NCI-H128 (cell line): ENCODE measurements around the gene BEGAIN.

ENCODE experiments used
- DNase-seq: peaks from one replicate; lab custom pipeline; 2025; ENCODE audit not compliant: unreplicated experiment; lab: John Stamatoyannopoulos, UW

The BEGAIN gene

DNA sequence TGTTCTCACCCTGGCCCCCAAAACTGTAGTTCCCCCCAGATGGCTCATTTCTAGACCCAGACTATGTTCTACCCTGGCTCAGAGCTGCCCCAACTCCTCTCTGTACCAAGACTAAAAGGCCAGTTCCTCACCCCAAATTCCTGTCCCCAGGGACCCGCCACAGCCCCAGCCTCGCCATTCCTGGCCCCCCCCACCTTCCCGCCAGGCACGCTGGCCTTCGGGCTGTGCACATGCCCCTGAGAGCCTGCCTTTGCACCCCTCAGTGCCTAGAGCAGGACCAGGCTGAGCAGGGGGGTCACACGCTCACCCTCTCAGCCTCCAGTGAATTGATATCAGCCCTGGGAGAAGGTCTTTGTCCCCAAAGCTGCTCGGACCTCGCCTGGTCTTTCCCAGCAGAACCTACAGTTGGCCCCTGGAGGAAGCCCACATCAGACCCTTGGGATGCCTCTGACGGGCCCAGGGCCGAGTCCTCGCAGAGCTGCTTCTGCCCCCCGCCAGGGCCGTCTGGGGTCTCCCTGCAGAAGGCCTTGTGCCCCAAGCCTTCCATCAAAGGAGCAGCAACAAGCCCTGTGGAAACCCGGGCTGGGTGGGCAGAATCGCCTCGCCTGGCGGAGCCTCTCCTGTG is 32.4 kb downstream of the BEGAIN start:
- DNase-seq: no peak

DNA sequence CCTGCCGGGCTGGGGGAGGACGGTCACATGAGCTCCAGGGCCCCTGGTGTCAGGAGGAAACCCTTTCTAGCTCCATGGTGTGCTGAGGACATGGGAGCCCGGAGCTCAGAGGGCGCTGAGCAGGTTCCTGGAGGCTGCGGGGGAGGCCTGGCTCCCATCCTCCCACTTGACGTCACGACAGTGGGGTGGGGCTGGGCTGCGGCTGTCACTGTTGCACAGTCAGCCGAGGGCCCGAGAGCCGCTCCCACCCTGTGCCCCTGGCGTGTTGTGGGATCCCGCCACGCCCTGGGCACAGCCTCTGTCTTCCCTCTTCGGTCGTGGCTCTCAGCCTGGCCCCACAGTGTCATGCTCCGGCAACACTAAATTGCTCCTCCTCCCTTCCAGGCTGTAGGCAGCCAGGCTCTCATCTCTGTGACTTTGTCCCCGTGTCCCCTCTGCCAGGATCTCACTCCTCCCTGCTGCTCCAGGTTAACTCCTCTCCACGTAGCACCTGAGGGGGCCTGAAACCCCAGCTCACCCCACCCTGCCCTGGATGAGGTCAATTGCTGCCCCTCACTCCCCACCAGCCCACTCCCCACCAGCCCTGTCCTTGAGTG is 33.0 kb downstream of the BEGAIN start:
- no peak for DNase-seq

DNA sequence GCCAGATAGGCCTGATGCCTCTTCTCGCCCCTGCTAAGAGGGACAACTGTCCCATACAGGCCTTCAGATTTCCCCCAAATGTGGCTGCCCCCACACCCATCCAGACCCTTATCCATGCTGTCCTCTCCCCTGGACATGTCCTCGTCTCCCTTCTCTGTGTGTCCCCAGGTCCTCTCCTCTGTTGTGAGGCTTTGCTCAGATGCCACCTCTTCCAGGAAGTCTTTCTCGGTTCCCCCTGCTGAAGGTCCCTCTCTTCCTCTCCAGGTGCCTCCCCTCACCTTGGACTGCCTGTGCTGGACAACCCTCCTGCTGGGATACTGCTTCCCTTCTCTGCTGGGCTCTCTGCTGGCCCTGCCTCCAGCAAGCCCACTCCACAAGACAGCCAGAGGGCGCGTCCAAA is 33.7 kb downstream of the BEGAIN start:
- no peak for DNase-seq

DNA sequence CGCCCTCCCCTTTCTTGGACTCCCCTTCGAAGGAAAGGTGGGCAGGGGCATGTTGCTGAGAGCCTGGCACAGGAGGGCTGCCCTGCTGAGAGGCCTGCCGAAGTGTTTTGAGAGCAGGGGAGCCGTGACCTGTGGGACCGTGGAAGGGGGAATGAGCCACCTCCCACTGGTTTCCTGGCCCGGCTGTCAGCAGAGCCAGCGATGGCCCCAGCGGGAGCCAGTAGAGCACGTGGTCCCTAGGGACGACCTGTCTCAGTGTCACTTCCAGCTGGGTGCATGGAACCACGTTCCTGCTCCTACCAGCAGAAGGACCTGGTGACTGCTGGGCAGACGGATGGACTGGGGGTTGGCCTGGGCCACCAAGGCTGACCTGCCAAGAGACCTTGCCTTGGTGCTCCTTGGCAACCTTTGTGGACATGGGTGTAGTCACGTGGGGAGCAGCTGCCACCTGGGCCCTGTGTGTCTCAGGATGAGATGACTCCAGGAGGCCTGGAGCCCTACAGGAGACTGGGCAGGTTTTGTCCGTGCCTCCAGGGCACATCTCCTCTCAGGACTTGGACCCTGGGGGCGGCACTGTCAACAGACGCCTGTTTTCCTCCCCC is 34.6 kb downstream of the BEGAIN start:
- DNase-seq: no peak

DNA sequence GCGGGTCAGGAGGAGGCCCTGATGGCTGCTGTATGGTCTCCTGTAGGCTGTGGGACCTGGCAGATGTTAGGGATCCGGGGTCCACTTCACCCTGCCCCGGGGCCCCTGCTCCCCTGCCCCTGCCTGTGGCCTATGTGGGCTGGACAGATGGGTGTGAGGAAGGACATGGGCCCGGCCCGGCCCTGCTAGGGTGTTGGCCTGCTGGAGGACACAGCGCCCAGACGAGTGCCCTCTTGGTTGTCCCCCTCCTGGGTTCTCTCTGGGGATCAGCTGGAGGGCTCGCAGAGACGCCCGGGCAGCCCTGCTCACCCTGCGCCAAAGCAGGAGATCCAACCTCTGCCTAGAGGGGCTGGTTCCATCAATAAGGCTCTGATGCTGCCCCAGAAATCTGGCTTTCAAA is 36.2 kb downstream of the BEGAIN start:
- DNase-seq: no peak

DNA sequence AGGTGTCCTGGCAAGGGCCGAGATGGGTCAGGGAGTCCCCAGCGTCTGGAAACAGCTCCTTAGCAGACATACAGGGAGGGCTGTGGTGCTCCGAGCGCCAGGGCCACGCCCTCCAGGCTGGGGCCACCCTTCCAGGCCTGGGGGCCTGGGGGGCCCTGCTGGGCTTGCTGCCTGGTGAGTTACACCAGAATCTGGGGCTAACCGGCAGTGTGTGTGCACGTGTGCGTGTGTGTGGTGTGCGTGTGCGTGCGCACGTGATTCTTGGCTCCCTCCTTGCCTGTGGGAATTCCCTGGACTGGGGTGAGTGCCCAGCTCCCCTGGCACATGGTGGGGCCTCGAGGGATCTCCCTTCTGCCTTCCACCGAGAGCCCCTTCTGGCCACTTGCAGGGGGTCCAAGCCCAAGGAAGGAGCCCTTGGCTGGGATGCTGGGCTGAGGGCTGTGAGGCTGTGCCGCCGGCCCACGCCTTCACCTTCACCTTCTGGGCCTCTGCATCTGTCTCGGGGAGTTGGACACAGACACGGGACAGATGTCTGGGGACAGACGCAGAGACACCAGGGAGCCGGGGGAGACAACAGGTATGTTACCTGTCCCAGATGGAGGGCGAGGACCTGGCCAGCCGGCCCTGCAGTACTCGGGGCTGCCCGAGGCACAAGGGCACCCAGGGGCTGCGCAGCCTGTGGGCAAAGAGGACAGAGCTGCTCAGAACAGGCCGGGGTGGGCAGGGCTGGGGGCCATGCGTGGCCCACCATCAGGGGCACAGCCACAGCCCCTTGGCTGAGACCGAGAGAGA is 37.2 kb downstream of the BEGAIN start:
- no peak for DNase-seq

DNA sequence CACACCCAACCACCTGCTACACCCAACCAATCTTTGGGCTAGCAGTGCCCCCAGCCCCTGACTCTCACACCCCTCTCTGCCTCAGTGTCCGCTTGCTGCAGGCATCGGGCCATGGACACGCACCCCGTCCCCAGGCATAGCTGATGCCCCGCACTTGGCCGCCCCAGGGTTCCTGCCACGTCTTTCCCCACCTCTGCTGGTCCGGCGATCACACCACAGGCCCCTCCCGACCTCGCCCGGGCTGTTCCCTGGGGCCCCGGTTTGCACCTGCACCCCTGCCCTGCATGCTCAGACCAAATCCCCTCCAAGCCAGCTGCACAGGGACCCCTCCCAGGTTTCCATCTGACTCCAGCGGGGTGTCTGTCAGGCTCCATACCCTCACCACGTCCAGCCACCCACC is 38.3 kb downstream of the BEGAIN start:
- no peak for DNase-seq

DNA sequence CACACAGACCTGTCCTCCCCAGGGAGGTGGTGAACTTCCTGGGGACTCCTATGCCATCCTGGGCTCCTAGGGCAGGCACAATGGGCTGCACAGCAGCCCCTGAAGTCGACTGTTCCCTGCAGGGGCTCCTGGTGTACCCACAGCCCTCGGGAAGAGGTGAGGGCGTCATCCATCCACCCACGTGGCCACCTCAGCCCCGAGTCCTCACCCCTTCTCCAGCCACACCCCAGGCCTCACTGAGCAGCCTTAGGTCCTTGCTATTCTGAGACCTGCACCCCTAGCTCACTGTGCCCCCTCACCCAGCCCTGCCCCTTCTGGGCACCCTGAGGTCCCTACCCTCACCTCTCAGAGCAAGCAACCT is 38.9 kb downstream of the BEGAIN start:
- no peak for DNase-seq

DNA sequence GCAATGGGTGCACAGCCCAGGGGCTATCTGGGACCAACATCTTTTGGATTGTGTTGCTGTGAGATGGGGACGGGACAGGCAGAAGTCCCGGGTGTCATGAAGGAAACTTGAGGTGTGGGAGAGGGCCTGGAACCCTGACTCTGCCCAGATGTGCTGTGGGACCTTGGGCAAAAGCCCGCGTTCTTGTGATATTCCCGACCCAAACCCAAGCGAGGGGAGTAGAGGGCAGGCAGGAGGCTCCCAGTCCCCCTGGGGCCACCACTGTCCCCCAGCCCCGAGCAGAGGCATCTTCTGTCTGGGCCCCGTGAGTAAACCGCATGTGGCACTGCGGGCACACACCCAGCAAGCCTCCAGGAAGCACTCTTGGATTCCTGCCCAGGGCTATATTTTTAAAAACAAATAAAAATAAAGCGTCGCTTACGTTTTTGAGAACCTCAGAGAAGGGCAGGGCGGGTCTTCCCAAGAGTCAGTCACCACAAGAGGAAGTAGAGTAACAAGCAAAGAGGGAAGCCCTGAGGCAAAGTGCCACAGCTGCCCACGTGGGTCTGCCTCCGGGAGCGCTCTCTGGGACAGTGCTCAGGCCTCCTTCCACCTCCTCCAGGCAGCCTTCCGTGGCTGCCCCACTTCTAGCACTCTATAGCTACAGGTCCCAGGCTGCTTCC is 39.5 kb downstream of the BEGAIN start:
- no peak for DNase-seq

DNA sequence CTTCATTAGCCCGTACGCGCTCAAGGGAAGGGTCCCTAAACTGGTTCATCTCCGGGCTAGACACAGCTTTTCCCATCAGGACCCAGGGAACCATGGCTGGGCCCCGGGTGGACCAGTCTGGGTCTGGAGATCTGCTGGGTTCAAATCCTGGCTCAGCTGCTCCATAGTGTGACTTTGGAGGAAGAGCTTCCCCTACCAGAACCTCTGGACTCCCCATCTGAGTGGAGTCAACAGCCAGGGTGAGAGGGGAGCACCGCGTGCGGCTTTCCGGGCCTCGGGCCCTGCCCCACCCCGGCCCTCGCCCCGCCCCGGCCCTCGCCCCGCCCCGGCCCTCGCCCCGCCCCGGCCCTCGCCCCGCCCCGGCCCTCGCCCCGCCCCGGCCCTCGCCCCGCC is 41.2 kb downstream of the BEGAIN start:
- DNase-seq: no peak

DNA sequence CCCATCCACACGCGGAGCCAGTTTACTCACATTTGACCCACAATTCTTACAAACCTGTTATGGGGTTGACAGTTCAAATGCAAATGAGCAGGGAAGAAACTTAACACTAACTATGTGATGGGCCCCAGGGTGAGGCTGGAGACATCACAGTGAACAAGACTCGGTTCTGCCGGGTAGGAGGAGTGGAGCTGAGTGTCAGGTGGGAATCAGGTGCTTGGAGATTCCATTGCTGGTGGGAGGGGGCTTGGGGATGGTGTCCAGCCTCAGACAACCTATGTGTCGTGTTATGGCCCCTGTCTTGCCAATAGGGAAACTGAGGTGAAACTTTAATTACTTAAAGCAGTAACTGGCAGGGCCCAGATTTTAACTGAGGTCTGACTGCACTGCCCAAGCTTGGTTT is 41.9 kb downstream of the BEGAIN start:
- no peak for DNase-seq

DNA sequence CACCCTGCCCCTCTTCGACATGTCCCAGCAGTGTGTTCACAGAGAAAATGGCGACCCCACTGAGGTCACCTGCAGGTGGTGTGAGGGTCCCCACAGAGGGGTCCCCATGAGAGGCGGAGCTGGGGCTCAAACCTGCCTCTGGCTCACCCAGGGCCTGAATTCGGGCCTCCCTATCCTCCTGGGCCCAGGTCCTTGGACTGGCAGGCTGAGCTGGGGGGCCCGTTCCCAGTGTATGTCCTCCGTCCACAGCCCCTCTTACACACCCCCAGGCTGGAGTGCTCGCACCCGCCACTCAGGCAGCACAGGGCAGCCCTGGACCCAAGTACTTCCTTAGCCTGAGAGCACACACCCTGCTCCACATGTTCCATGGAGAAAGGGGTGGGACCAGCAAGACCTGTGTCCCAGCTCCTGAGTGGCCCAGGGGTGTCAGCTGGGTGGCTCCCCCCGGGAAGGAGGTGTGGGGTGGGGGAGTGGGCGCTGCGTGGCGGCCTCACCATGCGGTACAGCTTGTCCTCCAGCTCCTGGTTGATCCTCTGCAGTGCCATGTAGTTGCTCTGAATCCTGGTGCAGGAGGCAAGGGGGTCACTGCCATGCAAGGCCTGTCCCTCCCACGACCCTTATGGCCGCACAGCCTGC is 42.6 kb downstream of the BEGAIN start:
- no peak for DNase-seq

DNA sequence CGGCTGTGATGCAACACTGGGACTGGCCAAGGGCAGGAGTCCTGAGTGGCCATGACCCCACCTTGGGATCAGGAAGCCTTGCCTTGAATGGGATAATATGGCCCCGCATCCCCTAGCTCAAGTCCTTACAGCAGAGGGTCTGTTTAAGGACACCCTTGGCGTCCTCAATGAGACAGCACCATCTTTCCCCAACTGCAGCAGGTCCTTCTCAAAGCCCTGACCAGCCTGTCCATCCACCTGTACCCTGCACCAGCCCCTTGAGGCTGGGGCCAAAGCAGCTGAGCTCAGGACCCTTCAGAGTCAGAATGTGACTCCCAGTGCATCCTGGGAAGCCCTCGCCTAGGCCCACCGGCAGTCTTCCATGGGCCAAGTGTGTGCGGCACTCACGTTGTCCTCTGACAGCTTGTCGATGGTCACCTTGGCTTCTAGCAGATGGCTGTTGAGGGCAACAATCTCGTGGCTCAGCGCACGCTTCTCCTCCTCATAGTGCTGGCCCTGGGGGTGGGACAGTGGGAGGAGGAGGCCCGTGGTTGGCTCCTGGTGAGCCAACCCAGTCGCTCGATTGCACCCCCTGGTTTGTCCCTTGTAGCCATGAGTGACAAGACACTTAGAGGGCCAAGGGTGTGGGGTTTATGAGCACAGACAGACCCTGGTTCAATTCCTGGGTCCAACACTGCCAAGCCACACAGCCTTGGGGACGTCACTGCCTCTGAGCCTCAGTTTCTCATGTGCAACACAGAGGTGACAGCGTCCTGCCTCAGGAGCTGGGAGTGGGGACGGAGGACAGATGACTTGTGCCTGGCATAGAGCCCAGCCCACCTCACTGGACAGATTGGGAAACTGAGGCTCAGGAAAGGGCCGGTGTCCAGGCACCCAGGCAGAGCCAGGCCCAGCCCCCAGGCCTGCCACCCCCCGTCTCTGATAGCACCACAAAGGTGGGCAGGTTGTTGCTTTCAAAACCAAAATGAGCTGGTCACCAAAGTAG is 43.5 kb downstream of the BEGAIN start:
- no peak for DNase-seq

DNA sequence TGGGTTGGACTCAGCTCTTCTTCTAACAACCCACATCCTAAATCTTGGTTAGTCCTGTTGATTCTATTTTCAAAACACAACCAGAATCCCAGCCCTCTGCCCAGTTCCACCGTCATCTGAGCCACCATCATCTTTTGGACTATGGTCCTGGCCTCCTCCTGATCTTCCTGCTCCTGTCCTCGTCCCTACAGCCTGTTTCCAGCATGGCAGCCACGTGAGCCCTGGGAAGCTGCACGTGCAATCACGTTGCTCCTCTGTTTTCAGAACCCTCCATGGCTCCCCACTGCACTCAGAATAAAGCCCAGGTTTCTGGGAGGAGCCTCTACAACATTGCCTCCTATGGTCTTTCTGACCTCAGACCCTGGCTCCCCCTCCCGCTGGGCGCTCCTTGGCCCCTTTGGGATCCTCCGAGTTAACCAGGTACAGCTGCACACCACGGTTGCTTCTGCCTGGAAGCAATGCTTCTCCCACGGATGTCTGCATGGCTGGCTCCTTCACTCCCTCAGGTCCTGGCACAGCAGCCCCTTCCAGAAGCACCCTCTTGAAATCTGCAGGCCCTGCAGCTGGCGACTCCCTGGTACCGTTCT is 44.5 kb downstream of the BEGAIN start:
- DNase-seq: no peak

DNA sequence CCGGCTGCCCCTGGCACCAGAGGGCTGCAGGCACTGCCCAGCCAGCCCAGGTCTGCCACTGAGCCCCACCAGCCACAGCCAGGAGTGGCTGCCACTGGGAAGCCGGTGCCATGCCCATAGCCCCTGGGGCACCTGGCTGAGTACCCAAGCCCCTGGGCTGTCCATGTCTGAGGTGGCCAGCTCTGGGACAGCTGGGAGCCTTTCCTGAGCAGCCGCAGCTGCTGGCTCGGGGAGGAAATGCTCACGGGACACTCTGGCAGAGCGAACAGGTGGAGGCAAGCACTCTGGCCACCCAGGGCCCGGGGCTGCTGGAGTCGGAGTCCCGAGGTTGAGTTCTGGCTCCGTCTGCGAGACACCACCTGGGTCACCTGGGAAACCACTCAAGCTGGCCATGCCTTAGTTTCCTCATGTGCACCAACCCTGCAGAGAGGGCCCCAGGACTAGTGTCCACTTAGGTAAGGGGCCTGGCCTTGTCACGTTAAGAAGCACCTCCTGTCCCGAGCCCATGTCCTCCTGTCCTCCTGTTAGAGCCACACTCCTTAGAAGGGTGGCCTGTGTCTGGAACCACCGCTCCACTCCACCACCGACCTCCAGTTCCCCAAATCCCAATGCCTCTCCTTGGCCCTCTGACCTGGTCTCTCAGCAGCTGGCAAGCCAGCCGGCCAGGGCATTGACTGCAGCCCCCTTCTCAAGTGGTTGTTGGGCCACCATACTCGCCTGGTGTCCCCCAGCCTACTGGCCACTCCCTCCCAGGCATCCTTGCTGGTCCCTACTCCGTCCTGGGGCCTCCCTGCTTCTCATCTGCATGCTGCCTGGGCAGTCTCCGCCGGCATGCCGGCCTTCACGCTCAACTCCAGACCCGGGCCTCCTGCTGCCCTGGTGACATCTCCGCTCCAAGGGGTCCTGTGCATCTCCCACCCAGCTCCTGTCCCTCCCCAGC is 45.3 kb downstream of the BEGAIN start:
- DNase-seq: no peak

DNA sequence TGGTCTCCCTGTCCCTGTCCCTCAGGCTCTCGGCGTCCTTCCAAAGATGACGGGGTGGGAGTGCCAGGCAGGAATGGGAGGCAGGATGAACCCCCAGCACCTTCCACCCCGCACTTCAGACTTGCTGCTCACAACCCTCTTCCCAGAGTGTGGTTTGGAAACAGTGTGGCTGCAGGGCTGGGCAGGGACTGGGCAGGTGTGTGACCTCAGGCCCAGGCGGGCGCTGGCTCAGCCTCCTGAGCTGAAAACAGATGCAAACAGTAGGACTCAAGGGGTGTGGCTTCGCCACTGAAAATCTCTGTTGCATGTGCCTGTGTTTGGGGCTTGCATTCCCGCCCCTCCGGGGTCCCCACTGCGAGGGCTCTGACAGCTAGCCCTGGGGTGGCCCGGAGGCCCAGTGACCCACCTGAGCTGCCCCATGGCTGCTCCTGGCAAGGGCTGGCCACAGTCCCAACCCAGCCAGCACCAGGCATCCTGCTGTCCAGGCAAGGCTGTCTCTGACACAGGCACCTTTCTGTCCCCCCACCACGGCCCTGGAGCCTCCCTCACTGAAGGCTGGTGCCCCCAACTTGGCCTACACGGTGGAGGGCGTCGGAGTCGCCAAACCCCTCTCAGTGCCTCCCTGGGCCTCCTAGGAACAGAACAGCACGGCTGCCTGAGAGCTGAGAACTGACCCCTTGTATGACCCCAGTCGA is 46.1 kb downstream of the BEGAIN start:
- no peak for DNase-seq

DNA sequence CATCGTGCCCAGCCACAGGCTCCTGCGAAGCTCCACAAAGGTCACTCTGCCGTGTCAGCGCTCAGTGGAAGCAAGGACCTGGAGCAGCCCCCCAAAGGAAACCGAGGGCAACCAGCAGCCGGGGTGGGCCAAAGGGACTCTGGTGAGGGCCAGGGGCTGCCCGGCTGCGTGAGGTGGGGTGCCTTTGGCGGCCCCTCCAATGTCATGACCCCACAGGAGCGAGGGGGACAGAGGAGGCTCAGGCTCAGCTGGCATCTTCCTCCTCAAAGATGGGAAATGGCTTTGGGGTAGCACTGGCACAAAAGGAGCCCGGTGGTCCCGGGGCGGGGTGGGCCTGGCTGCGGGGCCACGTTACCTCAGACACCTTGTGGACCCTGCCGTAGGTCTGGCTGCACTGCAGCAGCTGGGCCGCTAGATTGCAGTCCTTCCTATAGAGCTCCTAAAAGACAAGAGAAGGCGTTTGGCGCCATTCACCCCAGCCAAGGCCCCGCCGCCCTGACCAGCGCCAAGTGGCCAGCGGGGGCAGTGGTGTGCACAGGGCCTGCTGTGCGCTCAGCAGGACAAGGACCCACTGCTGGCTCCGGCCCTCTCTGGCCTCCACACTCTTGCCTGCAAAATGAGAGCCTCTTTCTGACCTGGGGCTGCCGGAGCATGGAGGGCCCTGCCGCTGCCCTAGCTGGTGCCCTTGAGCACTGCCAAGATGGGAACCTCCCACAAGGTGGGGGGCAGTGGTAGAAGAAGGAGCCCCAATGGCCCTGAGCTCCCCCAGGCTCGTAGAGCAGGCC is 46.9 kb downstream of the BEGAIN start:
- no peak for DNase-seq
